ENCODE results near the gene C3orf52. TPM values are rescaled to one million over a fixed set of nuclear protein-coding genes. Genes with fewer than 3 reads are reported as not detected.

The C3orf52 gene
- total and polyA plus RNA-seq, 2 experiments from 2014 or later, result 9.3 to 20.7 TPM

- Histone ChIP-seq H3K9me3 (ENCODE audit: low read depth) (no peaks in the 10 kb centered on the region), H2AFZ (no peak overlapping the region), H3K27me3 (no peaks in the 10 kb centered on the region), H4K20me1 (ENCODE audit: insufficient read depth, poor library complexity, severe bottlenecking) (no peaks in the 10 kb centered on the region), H3K27ac (no peak overlapping the region), H3K36me3 (replicated peaks; ENCODE audit: insufficient read depth, low read depth) (no peaks in the 10 kb centered on the region), H3K4me2 (no peak overlapping the region), H3K4me1 (ENCODE audit: insufficient read depth) (peaks cover 3% of the 10 kb centered on the region), H3K4me3 (no peak overlapping the region), H3K79me2 (no peaks in the 10 kb centered on the region), H3K9me2 (replicated peaks; ENCODE audit: insufficient read depth) (no peaks in the 10 kb centered on the region)
- no peak for TF ChIP-seq CTCF (IDR thresholded peaks at IDR 0.05; ENCODE audit: poor library complexity)
- TF ChIP-seq EZH2phosphoT487 (IDR thresholded peaks at IDR 0.05; ENCODE audit: low read depth, severe bottlenecking, unreplicated experiment), result no peak
- no peak for TF ChIP-seq EZH2 (IDR thresholded peaks at IDR 0.05; ENCODE audit: borderline replicate concordance)
- no peak for DNase-seq (ENCODE audit: low spot score)
- WGBS (ENCODE audit: low lambda C conversion rate, missing lambda C conversion rate), result 97% methylated on average over 3 of the region's 3 CpGs
Measured at GRCh38 chr3:112131111-112131510, 44.9 kb downstream of the C3orf52 start.

- H3K4me2 ChIP-seq, result no peak overlapping the region
- no peak for TF ChIP-seq EZH2phosphoT487 (IDR thresholded peaks at IDR 0.05; ENCODE audit: low read depth, severe bottlenecking, unreplicated experiment)
- TF ChIP-seq EZH2 (IDR thresholded peaks at IDR 0.05; ENCODE audit: borderline replicate concordance), result no peak
- TF ChIP-seq CTCF (IDR thresholded peaks at IDR 0.05; ENCODE audit: poor library complexity), result no peak
- no peaks in the 10 kb centered on the region for H3K9me2 ChIP-seq (replicated peaks; ENCODE audit: insufficient read depth)
- H3K4me1 ChIP-seq (ENCODE audit: insufficient read depth), result peaks cover 3% of the 10 kb centered on the region
- H2AFZ ChIP-seq, result no peak overlapping the region
- WGBS (ENCODE audit: low lambda C conversion rate, missing lambda C conversion rate), result 92% methylated on average over 3 of the region's 3 CpGs
- no peaks in the 10 kb centered on the region for H3K36me3 ChIP-seq (replicated peaks; ENCODE audit: insufficient read depth, low read depth)
- no peak for DNase-seq (ENCODE audit: low spot score)
- H3K4me3 ChIP-seq, result no peak overlapping the region
- no peaks in the 10 kb centered on the region for H3K79me2 ChIP-seq
- H4K20me1 ChIP-seq (ENCODE audit: insufficient read depth, poor library complexity, severe bottlenecking), result no peaks in the 10 kb centered on the region
- H3K9me3 ChIP-seq (ENCODE audit: low read depth), result no peaks in the 10 kb centered on the region
- no peak overlapping the region for H3K27ac ChIP-seq
- H3K27me3 ChIP-seq, result no peaks in the 10 kb centered on the region
Measured at GRCh38 chr3:112132088-112132487, 45.9 kb downstream of the C3orf52 start.

GRCh38 chr3:112132554-112132953 is 46.4 kb downstream of the C3orf52 start:
- no peak overlapping the region for H3K4me2 ChIP-seq
- H4K20me1 ChIP-seq (ENCODE audit: insufficient read depth, poor library complexity, severe bottlenecking), result no peaks in the 10 kb centered on the region
- 96% methylated on average over 1 of the region's 1 CpG for WGBS (ENCODE audit: low lambda C conversion rate, missing lambda C conversion rate)
- no peaks in the 10 kb centered on the region for H3K79me2 ChIP-seq
- no peaks in the 10 kb centered on the region for H3K9me3 ChIP-seq (ENCODE audit: low read depth)
- peaks cover 3% of the 10 kb centered on the region for H3K4me1 ChIP-seq (ENCODE audit: insufficient read depth)
- H3K36me3 ChIP-seq (replicated peaks; ENCODE audit: insufficient read depth, low read depth), result no peaks in the 10 kb centered on the region
- H3K9me2 ChIP-seq (replicated peaks; ENCODE audit: insufficient read depth), result no peaks in the 10 kb centered on the region
- H2AFZ ChIP-seq, result no peak overlapping the region
- H3K4me3 ChIP-seq, result no peak overlapping the region
- H3K27ac ChIP-seq, result no peak overlapping the region
- no peak for TF ChIP-seq CTCF (IDR thresholded peaks at IDR 0.05; ENCODE audit: poor library complexity)
- TF ChIP-seq EZH2phosphoT487 (IDR thresholded peaks at IDR 0.05; ENCODE audit: low read depth, severe bottlenecking, unreplicated experiment), result no peak
- TF ChIP-seq EZH2 (IDR thresholded peaks at IDR 0.05; ENCODE audit: borderline replicate concordance), result no peak
- no peak for DNase-seq (ENCODE audit: low spot score)
- H3K27me3 ChIP-seq, result no peaks in the 10 kb centered on the region

GRCh38 chr3:112132975-112133448 is 46.8 kb downstream of the C3orf52 start, which contains the start of gene GCSAM:
TSS of gene GCSAM (minus strand) at chr3:112133248. CDS start at chr3:112133120, 128 bp downstream.
- Histone ChIP-seq H3K4me2 (no peak within 1 kb of the TSS), H3K27me3 (no peaks in the 10 kb centered on the region), H3K4me3 (no peak within 1 kb of the TSS), H3K27ac (no peak within 1 kb of the TSS), H2AFZ (no peak within 1 kb of the TSS), H3K79me2 (no peaks in the 10 kb centered on the region), H3K4me1 (ENCODE audit: insufficient read depth) (peaks cover 3% of the 10 kb centered on the region), H4K20me1 (ENCODE audit: insufficient read depth, poor library complexity, severe bottlenecking) (no peaks in the 10 kb centered on the region), H3K36me3 (replicated peaks; ENCODE audit: insufficient read depth, low read depth) (no peaks in the 10 kb centered on the region), H3K9me2 (replicated peaks; ENCODE audit: insufficient read depth) (no peaks in the 10 kb centered on the region), H3K9me3 (ENCODE audit: low read depth) (no peaks in the 10 kb centered on the region)
- TF ChIP-seq CTCF (IDR thresholded peaks at IDR 0.05; ENCODE audit: poor library complexity) (no peak), EZH2phosphoT487 (IDR thresholded peaks at IDR 0.05; ENCODE audit: low read depth, severe bottlenecking, unreplicated experiment) (no peak), EZH2 (IDR thresholded peaks at IDR 0.05; ENCODE audit: borderline replicate concordance) (no peak)
- 79% methylated on average over 5 of the region's 5 CpGs for WGBS (ENCODE audit: low lambda C conversion rate, missing lambda C conversion rate)
- DNase-seq (ENCODE audit: low spot score), result no peak
